ENCODE data around the gene FRMD3. TPM values are rescaled to one million over a fixed set of nuclear protein-coding genes. Genes with fewer than 3 reads are reported as not detected.

The FRMD3 gene
- 1 to 10 TPM; 2.1 to 4.6 TPM for total RNA-seq

DNA sequence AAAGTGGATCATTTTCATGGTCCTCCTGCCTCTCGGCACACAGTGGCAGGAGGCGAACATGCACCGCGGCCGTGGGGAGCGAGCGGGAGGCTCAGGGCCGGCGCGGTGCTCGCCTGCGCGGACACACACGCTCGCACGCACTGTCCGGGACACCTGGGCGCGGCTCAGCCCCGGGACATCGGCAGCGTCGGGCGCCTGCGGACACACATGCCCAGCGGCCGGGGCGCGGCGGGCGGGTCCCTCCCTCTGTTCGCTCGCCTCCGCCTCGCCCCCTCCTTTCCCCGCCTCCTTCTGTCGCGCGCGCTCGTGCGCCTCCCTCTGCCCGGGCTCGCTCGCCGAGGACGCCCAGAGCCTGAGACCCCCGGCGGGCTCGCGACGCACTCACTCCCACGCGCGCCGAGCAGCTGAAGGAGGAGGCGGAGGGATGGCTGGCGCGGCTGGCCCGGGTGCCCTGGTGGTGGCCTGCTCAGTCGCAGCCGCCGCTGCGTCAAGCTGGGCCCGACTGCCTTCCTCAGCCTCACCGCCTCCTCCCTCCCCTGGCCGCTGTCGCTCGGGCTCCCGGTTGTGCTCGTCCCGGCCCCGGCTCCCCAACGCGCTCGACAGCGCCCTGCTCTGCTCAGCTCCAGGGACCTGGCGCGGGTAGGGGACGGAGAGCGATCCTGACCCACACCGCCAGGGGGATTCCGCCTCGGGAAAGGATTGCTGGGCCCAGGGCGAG lies at the start of gene FRMD3:
Gene FRMD3 (minus strand): TSS at position 230 of the 718 bp plus-strand sequence. CDS start 170 bp downstream, at position 60.
- Histone ChIP-seq H3K4me1 (peaks cover 23% of the 10 kb centered on the region), H3K27me3 (no peaks in the 10 kb centered on the region), H3K36me3 (replicated peaks in 1 of 2; ENCODE audit: insufficient read depth in 1 of 2, low read depth in 2 of 2) (no peaks in the 10 kb centered on the region), H3K4me3 (peak within 1 kb of the TSS in 1 of 2 donors; percentile 54), H3K27ac (peak within 1 kb of the TSS; percentile 56 to 76 (median 69)), H3K9me3 (no peaks in the 10 kb centered on the region)
- 0 to 1% methylated on average over 17 to 82 of the region's 85 CpGs for WGBS, 2 donors
- TF ChIP-seq CTCF (IDR thresholded peaks at IDR 0.05) (peak; percentile 63 to 89 (median 76)), POLR2A (IDR thresholded peaks at IDR 0.05) (peak; percentile 36 to 59 (median 45))
- DNase-seq, result peak; percentile 79 to 86 (median 85)
- ATAC-seq, result peak; percentile 94
- intact Hi-C loops (cut with DNase I), result no loop called here

DNA sequence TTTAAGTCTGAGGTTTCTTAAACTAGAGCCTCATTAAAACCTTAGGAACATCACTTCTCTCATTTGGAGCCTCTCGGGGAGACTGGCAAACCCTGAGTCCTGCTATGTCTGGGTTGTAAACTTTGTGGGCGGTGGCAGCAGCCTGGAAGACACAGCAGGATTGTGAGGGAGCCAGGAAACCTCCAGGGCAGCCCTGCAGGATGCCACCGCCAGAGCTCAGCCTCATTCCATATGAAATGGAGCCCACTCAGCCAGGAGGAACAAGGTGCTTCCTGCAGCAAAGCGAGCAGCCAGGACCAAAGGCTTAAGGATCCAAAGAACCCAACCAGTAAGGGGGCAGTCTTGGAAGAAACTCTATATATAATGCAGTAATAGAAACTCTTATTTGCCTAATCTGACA lies 46.8 kb upstream of the FRMD3 start:
- ATAC-seq, result no peak
- DNase-seq, result no peak
- 89 to 97% methylated on average over 3 to 4 of the region's 4 CpGs for WGBS, 2 donors
- Histone ChIP-seq H3K27ac (no peak overlapping the region), H3K4me1 (no peaks in the 10 kb centered on the region), H3K27me3 (no peaks in the 10 kb centered on the region), H3K4me3 (no peak overlapping the region), H3K9me3 (no peaks in the 10 kb centered on the region), H3K36me3 (replicated peaks in 1 of 2; ENCODE audit: insufficient read depth in 1 of 2, low read depth in 2 of 2) (no peaks in the 10 kb centered on the region)
- intact Hi-C loops (cut with DNase I), result no loop called here
- TF ChIP-seq CTCF (IDR thresholded peaks at IDR 0.05) (no peak), POLR2A (IDR thresholded peaks at IDR 0.05) (no peak)

- ATAC-seq, result peak; percentile 79
- peak; percentile 56 to 68 (median 63) for DNase-seq
- Histone ChIP-seq H3K36me3 (replicated peaks in 1 of 2; ENCODE audit: insufficient read depth in 1 of 2, low read depth in 2 of 2) (no peaks in the 10 kb centered on the region), H3K27ac (no peak overlapping the region), H3K27me3 (no peaks in the 10 kb centered on the region), H3K9me3 (no peaks in the 10 kb centered on the region), H3K4me1 (no peaks in the 10 kb centered on the region), H3K4me3 (no peak overlapping the region)
- intact Hi-C loops (cut with DNase I), result no loop called here
- 57 to 58% methylated on average over 6 of the region's 6 CpGs for WGBS, 2 donors
- TF ChIP-seq POLR2A (IDR thresholded peaks at IDR 0.05), result no peak
- TF ChIP-seq CTCF (IDR thresholded peaks at IDR 0.05), result peak; percentile 53 to 81 (median 68)
These were observed 45.2 kb upstream of the FRMD3 start for GRCh38 chr9:83583151-83584014.

DNA sequence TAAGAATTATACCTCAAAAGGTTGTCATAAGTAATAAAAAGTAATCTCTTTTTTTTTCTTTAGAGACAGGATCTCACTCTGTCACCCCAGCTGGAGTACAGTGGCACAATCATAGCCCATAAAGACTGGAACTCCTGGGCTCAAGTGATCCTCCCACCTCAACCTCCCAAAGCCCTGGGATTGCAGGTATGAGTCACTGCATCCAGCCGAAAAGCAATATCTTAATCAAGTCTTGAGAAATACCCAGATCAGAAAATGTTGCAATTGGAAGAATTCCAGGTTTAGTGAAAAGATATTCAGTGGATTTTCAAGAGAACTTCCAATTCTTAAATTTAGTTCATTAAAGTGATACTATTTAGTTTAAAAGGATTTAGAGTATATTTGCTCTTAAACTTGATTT lies 43.8 kb upstream of the FRMD3 start:
- Histone ChIP-seq H3K4me1 (no peaks in the 10 kb centered on the region), H3K9me3 (no peaks in the 10 kb centered on the region), H3K27ac (no peak overlapping the region), H3K4me3 (no peak overlapping the region), H3K27me3 (no peaks in the 10 kb centered on the region), H3K36me3 (replicated peaks in 1 of 2; ENCODE audit: insufficient read depth in 1 of 2, low read depth in 2 of 2) (no peaks in the 10 kb centered on the region)
- intact Hi-C loops (cut with DNase I), result no loop called here
- 57 to 60% methylated on average over 1 of the region's 1 CpG for WGBS, 2 donors
- no peak for DNase-seq
- no peak for ATAC-seq
- TF ChIP-seq CTCF (IDR thresholded peaks at IDR 0.05) (no peak), POLR2A (IDR thresholded peaks at IDR 0.05) (no peak)

Data from body of pancreas (tissue), 4 donors.